Vagina (tissue), 2 donors: Measurements from ENCODE around the gene AKT1S1. TPM values are rescaled to one million over a fixed set of nuclear protein-coding genes. Genes with fewer than 3 reads are reported as not detected.

Experiments used
- DNase-seq, 2 donors: peaks; one replicate each; pipeline ENCODE4 v3.0.0-alpha.2; 2017; ENCODE audit errors: extremely low spot score in 2 of 2
- H3K27ac ChIP-seq: fragments of 200-600 bp; sonication (generic); one replicate; pipeline ENCODE4 v1.5.1; 2019
- H3K27me3 ChIP-seq: fragments of 200-600 bp; sonication (generic); one replicate; pipeline ENCODE4 v1.5.1; 2019
- H3K36me3 ChIP-seq, 2 donors: fragments of 200-600 bp; sonication (generic); one replicate each; pipeline ENCODE4 v1.5.1; 2017 to 2019
- H3K4me1 ChIP-seq: fragments of 200-600 bp; sonication (generic); one replicate; pipeline ENCODE4 v1.5.1; 2019
- H3K4me3 ChIP-seq, 2 donors: fragments of 200-600 bp; sonication (generic); 1 replicate in 1 of 2; 2 replicates in 1 of 2; pipeline ENCODE4 v1.5.1; 2016 to 2019
- H3K9me3 ChIP-seq: fragments of 200-600 bp; sonication (generic); one replicate; pipeline ENCODE4 v1.5.1; 2019
- CTCF ChIP-seq, 3 experiments: fragments of 450-650 bp in 2 of 3; fragments of 200-600 bp in 1 of 3; sonication (generic) in 1 of 3; IDR thresholded peaks; one replicate each; pipeline ENCODE4 v1.5.1; 2017 to 2019; ENCODE audit warnings: antibody characterized with exemption in 3 of 3, mild to moderate bottlenecking in 2 of 3, moderate library complexity in 2 of 3
- POLR2A ChIP-seq, 2 donors: fragments of 450-650 bp; IDR thresholded peaks; one replicate each; pipeline ENCODE4 v1.6.1; 2017; ENCODE audit warnings: antibody characterized with exemption in 2 of 2, mild to moderate bottlenecking in 2 of 2, moderate library complexity in 2 of 2
- POLR2AphosphoS5 ChIP-seq, 2 donors: sonication (generic); formaldehyde crosslinking; IDR thresholded peaks; one replicate each; pipeline ENCODE4 v1.9.0; 2017; ENCODE audit warnings: antibody characterized with exemption in 2 of 2, mild to moderate bottlenecking in 2 of 2, low read depth in 1 of 2; ENCODE audit not compliant: insufficient read depth in 1 of 2
- intact Hi-C: fragments of 100-400 bp; cut with DNase I; formaldehyde crosslinking; loops from one replicate; pipeline ENCODE4 v1.15.1; 2023
- total RNA-seq: library from RNA; depleted of rRNA; stranded (reverse); fragments of >200 nt; gene quantifications from one replicate; pipeline ENCODE4 v1.2.3, GENCODE V29; 2016

The AKT1S1 gene
- total RNA-seq, 1 donor from 2014 or later = 16.9 TPM

- no peaks in the 10 kb centered on the region for H3K27me3 ChIP-seq
- H3K36me3 ChIP-seq = peaks cover 0 to 42% of the 10 kb centered on the region in 2 donors
- no peaks in the 10 kb centered on the region for H3K9me3 ChIP-seq
- no peak overlapping the region for H3K27ac ChIP-seq
- DNase-seq = no peak
- TF ChIP-seq POLR2AphosphoS5 (IDR thresholded peaks at IDR 0.05; ENCODE audit: insufficient read depth in 1 of 2, low read depth in 1 of 2) (no peak), CTCF (IDR thresholded peaks at IDR 0.05) (no peak), POLR2A (IDR thresholded peaks at IDR 0.05) (no peak)
- no peak overlapping the region for H3K4me3 ChIP-seq
- H3K4me1 ChIP-seq = peaks cover 32% of the 10 kb centered on the region
- intact Hi-C loops = loop anchor here (5.0 kb wide), 1 partner anchor 45 kb away; the partner anchor contains the start of gene MED25
These were observed 14.5 kb downstream of the AKT1S1 start for GRCh38 chr19:49862391-49863253.

- H3K4me1 ChIP-seq = peaks cover 29% of the 10 kb centered on the region
- peak overlapping the region; percentile 40 for H3K27ac ChIP-seq
- H3K27me3 ChIP-seq = no peaks in the 10 kb centered on the region
- no peak for DNase-seq
- no peak overlapping the region for H3K4me3 ChIP-seq
- intact Hi-C loops = loop anchor here (5.0 kb wide), 1 partner anchor 44 kb away; the partner anchor contains the start of gene MED25
- TF ChIP-seq POLR2A (IDR thresholded peaks at IDR 0.05) = no peak
- no peak for TF ChIP-seq CTCF (IDR thresholded peaks at IDR 0.05)
- no peak for TF ChIP-seq POLR2AphosphoS5 (IDR thresholded peaks at IDR 0.05; ENCODE audit: insufficient read depth in 1 of 2, low read depth in 1 of 2)
- H3K9me3 ChIP-seq = no peaks in the 10 kb centered on the region
- peaks cover 0 to 50% of the 10 kb centered on the region in 2 donors for H3K36me3 ChIP-seq
These were observed 15.4 kb downstream of the AKT1S1 start for GRCh38 chr19:49861541-49862378.

GRCh38 chr19:49861107-49861506, 16.0 kb downstream of the AKT1S1 start:
- DNase-seq = no peak
- intact Hi-C loops = loop anchor here (5.0 kb wide), 1 partner anchor 44 kb away; the partner anchor contains the start of gene MED25
- Histone ChIP-seq H3K4me1 (peaks cover 23% of the 10 kb centered on the region), H3K9me3 (no peaks in the 10 kb centered on the region), H3K36me3 (peaks cover 0 to 56% of the 10 kb centered on the region in 2 donors), H3K27me3 (no peaks in the 10 kb centered on the region), H3K4me3 (no peak overlapping the region), H3K27ac (peak overlapping the region; percentile 40)
- TF ChIP-seq POLR2AphosphoS5 (IDR thresholded peaks at IDR 0.05; ENCODE audit: insufficient read depth in 1 of 2, low read depth in 1 of 2) (no peak), POLR2A (IDR thresholded peaks at IDR 0.05) (no peak), CTCF (IDR thresholded peaks at IDR 0.05) (no peak)

- no peak overlapping the region for H3K4me3 ChIP-seq
- intact Hi-C loops = loop anchor here (5.0 kb wide), 1 partner anchor 43 kb away; the partner anchor contains the start of gene MED25
- peaks cover 17% of the 10 kb centered on the region for H3K4me1 ChIP-seq
- H3K9me3 ChIP-seq = no peaks in the 10 kb centered on the region
- H3K27ac ChIP-seq = peak overlapping the region; percentile 40
- no peak for TF ChIP-seq CTCF (IDR thresholded peaks at IDR 0.05)
- no peak for TF ChIP-seq POLR2AphosphoS5 (IDR thresholded peaks at IDR 0.05; ENCODE audit: insufficient read depth in 1 of 2, low read depth in 1 of 2)
- TF ChIP-seq POLR2A (IDR thresholded peaks at IDR 0.05) = no peak
- no peaks in the 10 kb centered on the region for H3K27me3 ChIP-seq
- peaks cover 0 to 62% of the 10 kb centered on the region in 2 donors for H3K36me3 ChIP-seq
- no peak for DNase-seq
These were observed 16.6 kb downstream of the AKT1S1 start for GRCh38 chr19:49860336-49861102.
